GM21528 (cell line): Measurements from ENCODE around the gene MEIS3.
"Not testable (repeated sequence)": the region's sequence is repeated elsewhere in the genome, so short reads cannot be mapped to it uniquely, and the experiment has no call there.

Source experiments
- ATAC-seq: cut with Tn5 transposase; IDR thresholded peaks from one replicate; pipeline ENCODE4 v1.9.1; 2021; ENCODE audit warnings: mild to moderate bottlenecking, moderate library complexity; ENCODE audit not compliant: unreplicated experiment, low FRiP score

MEIS3 gene

GRCh38 chr19:47389150-47389556, 30.2 kb downstream of the MEIS3 start:
- ATAC-seq, result no peak

GRCh38 chr19:47388721-47389120, 30.6 kb downstream of the MEIS3 start:
- ATAC-seq, result not testable (repeated sequence)

GRCh38 chr19:47387623-47388022, 31.7 kb downstream of the MEIS3 start:
- not testable (repeated sequence) for ATAC-seq

- ATAC-seq, result not testable (repeated sequence)
Measured at GRCh38 chr19:47386582-47386981, 32.7 kb downstream of the MEIS3 start.

- not testable (repeated sequence) for ATAC-seq
Measured at GRCh38 chr19:47384533-47384932, 34.8 kb downstream of the MEIS3 start.

- ATAC-seq, result not testable (repeated sequence)
Measured at GRCh38 chr19:47383890-47384289, 35.4 kb downstream of the MEIS3 start.

GRCh38 chr19:47381653-47382279, 37.6 kb downstream of the MEIS3 start:
- no peak for ATAC-seq

- no peak for ATAC-seq
Measured at GRCh38 chr19:47381121-47381520, 38.2 kb downstream of the MEIS3 start.

- no peak for ATAC-seq
Measured at GRCh38 chr19:47380559-47380958, 38.8 kb downstream of the MEIS3 start.

GRCh38 chr19:47379381-47379938, 39.9 kb downstream of the MEIS3 start:
- ATAC-seq, result no peak

- no peak for ATAC-seq
Measured at GRCh38 chr19:47378246-47378645, 41.1 kb downstream of the MEIS3 start.

GRCh38 chr19:47377801-47378200, 41.5 kb downstream of the MEIS3 start:
- no peak for ATAC-seq

GRCh38 chr19:47377208-47377701, 42.1 kb downstream of the MEIS3 start:
- no peak for ATAC-seq

- no peak for ATAC-seq
Measured at GRCh38 chr19:47376589-47377144, 42.7 kb downstream of the MEIS3 start.

GRCh38 chr19:47375694-47376588, 43.4 kb downstream of the MEIS3 start:
- no peak for ATAC-seq

GRCh38 chr19:47374876-47375693, 44.2 kb downstream of the MEIS3 start:
- ATAC-seq, result no peak

- ATAC-seq, result no peak
Measured at GRCh38 chr19:47373246-47374240, 45.8 kb downstream of the MEIS3 start.

- ATAC-seq, result no peak
Measured at GRCh38 chr19:47372603-47373002, 46.7 kb downstream of the MEIS3 start.

- ATAC-seq, result no peak
Measured at GRCh38 chr19:47371261-47371660, 48.1 kb downstream of the MEIS3 start.
